Stimulated activated CD8-positive, alpha-beta memory T cell treated with anti-CD3 and anti-CD28 coated beads, Interleukin-12 subunit alpha, Interleukin-12 subunit beta, amount 100 ng/mL, for 24 hours (primary cell): ENCODE results near the gene AKR1B1.
"Not testable (repeated sequence)": the region's sequence is repeated elsewhere in the genome, so short reads cannot be mapped to it uniquely, and the experiment has no call there.

Source experiments
- DNase-seq: peaks from one replicate; pipeline ENCODE4 v3.0.0-alpha.2; 2020; ENCODE audit errors: extremely low read depth

The AKR1B1 gene

GRCh38 chr7:134458806-134459698 lies at the start of gene AKR1B1:
Gene AKR1B1, minus strand, starts transcription at chr7:134459100. Its CDS starts 38 bp downstream, at chr7:134459062.
- peak; percentile 63 for DNase-seq

GRCh38 chr7:134505856-134506255 lies 47.0 kb upstream of the AKR1B1 start:
- no peak for DNase-seq

- DNase-seq = no peak
Observed at GRCh38 chr7:134504660-134505164, 45.8 kb upstream of the AKR1B1 start.

GRCh38 chr7:134502463-134503371 lies 43.8 kb upstream of the AKR1B1 start:
- DNase-seq = no peak

- DNase-seq = no peak
Observed at GRCh38 chr7:134500982-134501381, 42.1 kb upstream of the AKR1B1 start.

- no peak for DNase-seq
Observed at GRCh38 chr7:134500406-134500805, 41.5 kb upstream of the AKR1B1 start.

GRCh38 chr7:134495546-134495945 lies 36.6 kb upstream of the AKR1B1 start:
- no peak for DNase-seq

- DNase-seq = no peak
Observed at GRCh38 chr7:134493091-134493490, 34.2 kb upstream of the AKR1B1 start.

- not testable (repeated sequence) for DNase-seq
Observed at GRCh38 chr7:134487721-134488120, 28.8 kb upstream of the AKR1B1 start.

- no peak for DNase-seq
Observed at GRCh38 chr7:134485203-134485602, 26.3 kb upstream of the AKR1B1 start.

- no peak for DNase-seq
Observed at GRCh38 chr7:134483296-134483695, 24.4 kb upstream of the AKR1B1 start.

- DNase-seq = no peak
Observed at GRCh38 chr7:134482858-134483257, 24.0 kb upstream of the AKR1B1 start.

GRCh38 chr7:134481167-134481566 lies 22.3 kb upstream of the AKR1B1 start:
- no peak for DNase-seq

GRCh38 chr7:134480730-134481129 lies 21.8 kb upstream of the AKR1B1 start:
- no peak for DNase-seq

GRCh38 chr7:134480202-134480601 lies 21.3 kb upstream of the AKR1B1 start:
- DNase-seq = no peak

GRCh38 chr7:134478707-134479106 lies 19.8 kb upstream of the AKR1B1 start:
- DNase-seq = no peak

- DNase-seq = no peak
Observed at GRCh38 chr7:134477954-134478353, 19.1 kb upstream of the AKR1B1 start.

GRCh38 chr7:134476044-134476443 lies 17.1 kb upstream of the AKR1B1 start:
- DNase-seq = no peak

GRCh38 chr7:134474828-134475227 lies 15.9 kb upstream of the AKR1B1 start:
- DNase-seq = no peak

- no peak for DNase-seq
Observed at GRCh38 chr7:134473861-134474291, 15.0 kb upstream of the AKR1B1 start.

- DNase-seq = no peak
Observed at GRCh38 chr7:134472572-134473244, 13.8 kb upstream of the AKR1B1 start.

- no peak for DNase-seq
Observed at GRCh38 chr7:134470864-134471263, 12.0 kb upstream of the AKR1B1 start.
